ENCODE measurements around the gene ENPP7.

The ENPP7 gene

GRCh38 chr17:79737046-79737921, 6.5 kb downstream of the ENPP7 start:
- no peak overlapping the region for H3K9ac ChIP-seq (ENCODE audit: low read depth, low read length)
- H3K27me3 ChIP-seq (ENCODE audit: control insufficient read depth, insufficient read depth, low read length) = peaks cover 18% of the 10 kb centered on the region
- H3K9me3 ChIP-seq (ENCODE audit: control insufficient read depth, insufficient read depth, low read length) = no peaks in the 10 kb centered on the region
- no peak overlapping the region for H3K4me3 ChIP-seq (ENCODE audit: low read depth, low read length)
- H3K4me1 ChIP-seq (ENCODE audit: control insufficient read depth, insufficient read depth, low read length) = no peaks in the 10 kb centered on the region
- no peaks in the 10 kb centered on the region for H3K36me3 ChIP-seq (ENCODE audit: control insufficient read depth, insufficient read depth, low read length)
- H3K27ac ChIP-seq (ENCODE audit: low read depth, low read length) = no peak overlapping the region

DNA sequence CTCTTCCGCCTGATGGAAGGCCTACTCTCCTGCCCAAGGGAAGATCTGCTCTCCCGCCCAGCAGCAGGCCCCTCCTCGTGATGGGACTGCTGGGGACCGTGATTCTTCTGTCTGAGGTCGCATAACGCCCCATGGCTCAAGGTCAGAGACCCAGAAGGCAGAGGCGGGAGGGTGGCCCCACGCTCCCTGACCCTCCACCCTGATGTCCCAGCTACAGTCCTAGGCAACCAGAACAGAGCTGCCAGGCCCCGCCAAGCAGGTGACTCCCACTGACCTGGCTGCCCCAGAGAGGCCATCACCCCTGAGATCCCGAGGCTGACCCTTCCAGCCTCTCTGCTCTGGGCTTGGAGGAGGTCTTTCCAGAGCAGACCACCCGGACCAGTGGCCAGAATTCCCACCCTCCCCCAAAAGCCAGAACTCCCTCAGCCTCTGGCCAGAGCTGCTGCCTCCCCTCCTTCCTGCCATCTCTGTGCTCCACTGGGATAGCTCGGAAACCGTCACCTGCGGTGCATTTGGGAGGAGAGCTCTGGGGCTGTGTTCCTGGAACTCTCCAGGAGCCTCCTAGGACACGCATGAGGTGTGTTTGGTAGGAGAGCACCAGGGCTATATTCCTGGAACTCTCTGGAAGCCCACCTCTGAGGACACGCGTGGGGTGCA, 7.3 kb downstream of the ENPP7 start:
- H3K9me3 ChIP-seq (ENCODE audit: control insufficient read depth, insufficient read depth, low read length) = no peaks in the 10 kb centered on the region
- H3K9ac ChIP-seq (ENCODE audit: low read depth, low read length) = no peak overlapping the region
- H3K27ac ChIP-seq (ENCODE audit: low read depth, low read length) = no peak overlapping the region

DNA sequence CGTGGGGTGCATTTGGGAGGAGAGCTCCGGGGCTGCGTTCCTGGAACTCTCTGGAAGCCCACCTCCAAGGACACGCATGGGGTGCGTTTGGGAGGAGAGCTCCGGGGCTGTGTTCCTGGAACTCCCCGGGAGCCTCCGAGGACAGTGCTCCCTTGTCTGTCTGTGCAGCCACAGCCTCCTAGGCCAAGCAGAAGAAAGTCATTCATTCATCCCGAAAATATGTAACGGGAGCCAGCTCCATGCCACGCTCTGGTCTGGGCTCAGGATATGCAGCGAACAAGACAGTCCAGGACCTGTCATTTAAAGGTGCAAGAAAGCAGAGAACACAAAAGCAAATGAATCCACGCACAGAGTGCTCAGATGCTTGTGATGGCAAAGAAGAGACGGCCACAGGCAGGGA, 7.9 kb downstream of the ENPP7 start:
- Histone ChIP-seq H3K27ac (ENCODE audit: low read depth, low read length) (no peak overlapping the region), H3K36me3 (ENCODE audit: control insufficient read depth, insufficient read depth, low read length) (no peaks in the 10 kb centered on the region), H3K27me3 (ENCODE audit: control insufficient read depth, insufficient read depth, low read length) (peaks cover 30% of the 10 kb centered on the region), H3K4me1 (ENCODE audit: control insufficient read depth, insufficient read depth, low read length) (no peaks in the 10 kb centered on the region), H3K9ac (ENCODE audit: low read depth, low read length) (no peak overlapping the region), H3K4me3 (ENCODE audit: low read depth, low read length) (no peak overlapping the region), H3K9me3 (ENCODE audit: control insufficient read depth, insufficient read depth, low read length) (no peaks in the 10 kb centered on the region)

More for the DNA sequence above, 7.3 kb downstream of the ENPP7 start:
- no peaks in the 10 kb centered on the region for H3K36me3 ChIP-seq (ENCODE audit: control insufficient read depth, insufficient read depth, low read length)
- H3K4me3 ChIP-seq (ENCODE audit: low read depth, low read length) = no peak overlapping the region
- H3K27me3 ChIP-seq (ENCODE audit: control insufficient read depth, insufficient read depth, low read length) = peaks cover 25% of the 10 kb centered on the region
- no peaks in the 10 kb centered on the region for H3K4me1 ChIP-seq (ENCODE audit: control insufficient read depth, insufficient read depth, low read length)

DNA sequence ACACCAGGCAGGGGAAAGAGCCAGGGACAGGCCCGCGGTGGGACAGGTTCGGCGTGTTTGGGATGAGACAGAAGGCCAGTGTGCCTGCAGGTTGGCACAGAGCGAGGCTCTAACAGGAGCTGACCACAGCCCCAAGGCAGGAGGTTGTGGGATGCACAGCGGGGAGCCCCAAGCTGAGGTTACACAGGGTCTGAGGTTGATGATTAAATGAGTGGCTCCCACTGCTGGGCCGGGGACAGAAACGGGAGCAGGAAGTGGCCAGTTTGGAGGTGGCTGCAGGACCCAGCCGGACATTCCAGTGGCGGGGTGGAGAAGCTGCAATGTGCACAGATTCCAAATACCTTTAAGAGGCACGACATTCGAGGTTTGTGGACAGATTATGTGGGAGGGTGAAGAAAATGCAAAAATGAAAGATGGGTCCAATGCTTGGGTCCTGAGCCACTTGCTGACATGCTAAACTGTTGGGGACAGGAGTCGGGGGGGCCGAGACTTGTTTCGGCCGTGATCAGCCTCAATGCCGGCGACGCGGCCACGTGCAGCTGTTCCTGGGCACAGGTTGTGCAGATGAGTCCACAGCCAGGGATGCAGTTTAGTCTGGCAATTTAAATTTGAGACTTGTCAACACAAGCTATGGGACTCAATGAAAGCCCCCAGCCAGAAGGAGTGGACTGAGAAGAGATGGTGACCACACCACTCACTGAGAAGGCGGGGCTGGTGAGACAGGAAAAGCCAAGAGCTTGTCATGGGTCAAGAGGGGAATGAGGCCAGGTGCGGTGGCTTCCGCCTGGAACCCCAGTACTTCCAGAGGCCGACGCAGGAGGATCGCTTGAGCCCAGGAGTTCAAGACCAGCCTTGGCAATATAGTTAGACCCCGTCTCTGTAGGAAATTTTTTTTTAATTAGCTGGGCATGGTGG, 8.7 kb downstream of the ENPP7 start:
- Histone ChIP-seq H3K36me3 (ENCODE audit: control insufficient read depth, insufficient read depth, low read length) (no peaks in the 10 kb centered on the region), H3K27me3 (ENCODE audit: control insufficient read depth, insufficient read depth, low read length) (peaks cover 35% of the 10 kb centered on the region), H3K9ac (ENCODE audit: low read depth, low read length) (no peak overlapping the region), H3K9me3 (ENCODE audit: control insufficient read depth, insufficient read depth, low read length) (no peaks in the 10 kb centered on the region), H3K27ac (ENCODE audit: low read depth, low read length) (no peak overlapping the region), H3K4me1 (ENCODE audit: control insufficient read depth, insufficient read depth, low read length) (no peaks in the 10 kb centered on the region), H3K4me3 (ENCODE audit: low read depth, low read length) (no peak overlapping the region)

- Histone ChIP-seq H3K9ac (ENCODE audit: low read depth, low read length) (no peak overlapping the region), H3K27ac (ENCODE audit: low read depth, low read length) (no peak overlapping the region), H3K27me3 (ENCODE audit: control insufficient read depth, insufficient read depth, low read length) (peaks cover 37% of the 10 kb centered on the region), H3K36me3 (ENCODE audit: control insufficient read depth, insufficient read depth, low read length) (no peaks in the 10 kb centered on the region), H3K9me3 (ENCODE audit: control insufficient read depth, insufficient read depth, low read length) (no peaks in the 10 kb centered on the region), H3K4me1 (ENCODE audit: control insufficient read depth, insufficient read depth, low read length) (no peaks in the 10 kb centered on the region), H3K4me3 (ENCODE audit: low read depth, low read length) (no peak overlapping the region)
Measured at GRCh38 chr17:79740413-79740812, 9.7 kb downstream of the ENPP7 start.

DNA sequence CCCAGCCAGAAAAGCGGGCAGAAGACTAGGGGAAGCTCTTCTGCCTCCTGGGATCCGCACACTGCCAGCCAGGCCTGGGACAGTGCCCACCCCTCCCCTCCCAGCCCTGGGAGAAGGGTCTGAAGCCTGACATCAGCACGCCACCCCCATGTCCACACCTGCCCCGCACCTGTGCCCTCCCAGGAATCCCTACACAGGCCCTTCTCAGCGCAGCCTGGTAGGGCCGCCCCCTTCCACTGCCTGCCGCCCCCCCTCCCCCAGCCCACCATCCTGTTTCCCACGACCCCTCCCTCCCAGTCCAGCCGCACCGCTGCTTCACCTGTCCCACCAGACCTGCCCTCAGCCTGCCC, 10.6 kb downstream of the ENPP7 start:
- no peak overlapping the region for H3K9ac ChIP-seq (ENCODE audit: low read depth, low read length)
- peak overlapping the region; percentile 73; the same call in 1 of the 2 replicates for H3K4me3 ChIP-seq (ENCODE audit: low read depth, low read length)
- H3K4me1 ChIP-seq (ENCODE audit: control insufficient read depth, insufficient read depth, low read length) = peaks cover 2% of the 10 kb centered on the region; the same call in 1 of the 2 replicates
- H3K27ac ChIP-seq (ENCODE audit: low read depth, low read length) = no peak overlapping the region
- no peaks in the 10 kb centered on the region for H3K9me3 ChIP-seq (ENCODE audit: control insufficient read depth, insufficient read depth, low read length)
- H3K36me3 ChIP-seq (ENCODE audit: control insufficient read depth, insufficient read depth, low read length) = no peaks in the 10 kb centered on the region
- peaks cover 42% of the 10 kb centered on the region for H3K27me3 ChIP-seq (ENCODE audit: control insufficient read depth, insufficient read depth, low read length)

DNA sequence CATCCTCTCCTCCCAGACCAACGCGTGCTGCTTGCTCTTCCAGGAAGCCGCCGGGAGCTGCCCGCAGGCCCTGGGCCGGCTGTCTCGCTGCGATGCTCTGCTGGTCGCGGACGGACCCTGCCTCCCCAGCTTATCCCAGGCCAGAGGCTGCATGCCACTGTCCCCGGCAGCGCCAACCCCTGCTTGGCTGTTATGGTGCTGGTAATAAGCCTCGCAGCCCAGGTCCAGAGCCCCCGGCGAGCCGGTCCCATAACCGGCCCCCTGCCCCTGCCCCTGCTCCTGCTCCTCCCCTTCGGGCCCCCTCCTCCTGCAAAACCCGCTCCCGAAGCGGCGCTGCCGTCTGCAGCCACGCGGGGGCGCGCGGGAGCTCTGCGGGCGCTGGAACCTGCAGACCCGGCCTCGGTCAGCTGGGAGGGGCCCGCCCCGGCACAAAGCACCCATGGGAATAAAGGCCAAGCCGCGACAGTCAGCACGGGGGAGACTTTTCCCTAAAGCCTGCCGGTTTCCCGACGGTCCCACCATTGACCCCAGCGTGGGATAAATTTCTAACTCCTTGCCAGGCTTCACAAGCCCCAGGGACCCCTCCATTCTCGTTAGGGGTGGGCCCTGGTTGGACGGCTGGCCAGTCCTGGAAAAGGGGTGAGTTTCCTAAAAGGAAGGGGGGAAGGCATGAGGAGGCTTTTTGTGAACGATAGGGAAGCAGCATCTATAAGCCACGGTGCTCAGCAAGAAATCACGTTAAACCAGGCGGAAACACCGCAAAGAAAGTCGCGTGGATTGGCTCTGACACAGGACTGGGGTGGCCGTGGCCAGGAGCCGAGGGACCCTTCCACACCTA, 11.2 kb downstream of the ENPP7 start:
- peaks cover 5% of the 10 kb centered on the region; the same call in 1 of the 2 replicates for H3K4me1 ChIP-seq (ENCODE audit: control insufficient read depth, insufficient read depth, low read length)
- peaks cover 48% of the 10 kb centered on the region for H3K27me3 ChIP-seq (ENCODE audit: control insufficient read depth, insufficient read depth, low read length)
- no peaks in the 10 kb centered on the region for H3K36me3 ChIP-seq (ENCODE audit: control insufficient read depth, insufficient read depth, low read length)
- H3K4me3 ChIP-seq (ENCODE audit: low read depth, low read length) = peak overlapping the region; percentile 73
- H3K9ac ChIP-seq (ENCODE audit: low read depth, low read length) = no peak overlapping the region
- H3K9me3 ChIP-seq (ENCODE audit: control insufficient read depth, insufficient read depth, low read length) = no peaks in the 10 kb centered on the region
- no peak overlapping the region for H3K27ac ChIP-seq (ENCODE audit: low read depth, low read length)

- H3K4me3 ChIP-seq (ENCODE audit: low read depth, low read length) = no peak overlapping the region
- H3K4me1 ChIP-seq (ENCODE audit: control insufficient read depth, insufficient read depth, low read length) = peaks cover 5% of the 10 kb centered on the region
- H3K27ac ChIP-seq (ENCODE audit: low read depth, low read length) = no peak overlapping the region
- H3K27me3 ChIP-seq (ENCODE audit: control insufficient read depth, insufficient read depth, low read length) = peaks cover 54% of the 10 kb centered on the region
- no peaks in the 10 kb centered on the region for H3K36me3 ChIP-seq (ENCODE audit: control insufficient read depth, insufficient read depth, low read length)
- no peak overlapping the region for H3K9ac ChIP-seq (ENCODE audit: low read depth, low read length)
- H3K9me3 ChIP-seq (ENCODE audit: control insufficient read depth, insufficient read depth, low read length) = no peaks in the 10 kb centered on the region
Measured at GRCh38 chr17:79742589-79742918, 11.8 kb downstream of the ENPP7 start.

DNA sequence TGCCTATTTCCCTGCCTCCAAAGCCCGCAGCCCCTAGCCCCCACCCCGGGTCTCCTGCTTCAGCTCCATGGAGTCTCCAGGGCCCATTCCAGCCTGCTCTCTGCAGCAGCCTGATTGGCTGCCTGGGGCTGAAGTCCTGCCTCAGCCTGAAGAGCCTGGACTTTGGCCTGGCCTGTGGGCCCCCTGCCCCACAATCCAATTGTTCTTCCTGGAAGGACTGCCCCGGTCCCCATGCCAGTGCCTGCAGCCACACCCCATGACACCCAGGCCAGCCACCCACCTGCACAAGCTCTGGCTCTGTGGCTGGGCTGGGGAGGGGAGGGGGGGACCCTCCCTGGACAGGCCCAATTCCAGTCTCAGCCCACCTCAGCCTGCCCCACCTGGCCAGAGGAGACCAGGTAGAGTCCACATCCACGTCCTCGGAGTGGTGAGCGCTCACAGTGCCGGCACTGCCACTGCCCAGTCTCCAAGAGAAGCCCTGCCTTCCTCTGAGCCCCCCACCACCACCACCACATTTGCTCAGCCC, 12.3 kb downstream of the ENPP7 start:
- H3K9ac ChIP-seq (ENCODE audit: low read depth, low read length) = no peak overlapping the region
- no peak overlapping the region for H3K4me3 ChIP-seq (ENCODE audit: low read depth, low read length)
- H3K9me3 ChIP-seq (ENCODE audit: control insufficient read depth, insufficient read depth, low read length) = no peaks in the 10 kb centered on the region
- no peak overlapping the region for H3K27ac ChIP-seq (ENCODE audit: low read depth, low read length)
- H3K27me3 ChIP-seq (ENCODE audit: control insufficient read depth, insufficient read depth, low read length) = peaks cover 59% of the 10 kb centered on the region
- H3K4me1 ChIP-seq (ENCODE audit: control insufficient read depth, insufficient read depth, low read length) = peaks cover 9% of the 10 kb centered on the region
- H3K36me3 ChIP-seq (ENCODE audit: control insufficient read depth, insufficient read depth, low read length) = no peaks in the 10 kb centered on the region

DNA sequence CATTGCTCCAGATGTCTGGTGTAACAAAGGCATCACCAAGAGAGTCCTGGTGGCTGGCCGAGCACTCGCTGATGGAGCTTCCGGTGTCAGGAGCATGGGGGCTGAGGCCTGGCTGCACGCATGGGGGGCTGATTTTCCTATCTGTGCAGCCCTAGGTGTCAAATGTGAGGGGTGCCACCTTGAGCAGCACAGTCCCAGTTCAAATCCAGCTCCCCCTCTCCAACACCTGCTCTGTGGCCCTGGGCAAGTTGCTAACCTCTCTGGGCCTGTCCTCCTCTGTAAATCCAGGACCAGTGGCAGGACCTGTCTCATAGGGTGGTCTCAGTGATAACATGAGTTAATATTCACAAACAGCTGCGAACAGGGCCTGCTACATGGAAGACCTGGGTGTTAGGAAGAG, 12.9 kb downstream of the ENPP7 start:
- Histone ChIP-seq H3K27me3 (ENCODE audit: control insufficient read depth, insufficient read depth, low read length) (peaks cover 65% of the 10 kb centered on the region), H3K4me3 (ENCODE audit: low read depth, low read length) (no peak overlapping the region), H3K4me1 (ENCODE audit: control insufficient read depth, insufficient read depth, low read length) (peaks cover 9% of the 10 kb centered on the region), H3K27ac (ENCODE audit: low read depth, low read length) (no peak overlapping the region), H3K36me3 (ENCODE audit: control insufficient read depth, insufficient read depth, low read length) (no peaks in the 10 kb centered on the region), H3K9ac (ENCODE audit: low read depth, low read length) (no peak overlapping the region), H3K9me3 (ENCODE audit: control insufficient read depth, insufficient read depth, low read length) (no peaks in the 10 kb centered on the region)
